HG03139 (cell line): Measurements from ENCODE around the gene TFAP2A.

Experiments used
- ATAC-seq: cut with Tn5 transposase; IDR thresholded peaks from one replicate; pipeline ENCODE4 v1.9.1; 2021; ENCODE audit not compliant: unreplicated experiment

TFAP2A gene

GRCh38 chr6:10401004-10401536 lies 13.8 kb downstream of the TFAP2A start:
- no peak for ATAC-seq

DNA sequence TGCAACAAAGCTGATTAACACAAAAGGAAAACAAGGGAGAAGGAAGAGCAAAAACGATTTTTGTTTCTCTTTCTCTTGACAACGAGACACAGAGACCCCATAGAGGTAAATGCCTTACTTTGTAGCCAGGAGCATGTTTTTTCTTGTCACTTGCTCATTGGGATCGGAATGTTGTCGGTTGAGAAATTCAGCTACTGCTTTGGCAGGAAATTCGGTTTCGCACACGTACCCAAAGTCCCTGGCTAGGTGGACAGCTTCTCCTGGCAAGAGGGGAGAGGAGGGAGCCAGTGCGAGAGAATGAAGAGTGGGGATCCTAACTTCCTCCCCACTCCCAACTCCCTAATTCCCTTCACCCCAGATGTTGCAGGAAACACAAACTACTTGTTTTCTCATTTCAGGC lies 14.5 kb downstream of the TFAP2A start:
- ATAC-seq, result no peak

- ATAC-seq, result no peak
These were observed 15.4 kb downstream of the TFAP2A start for GRCh38 chr6:10399451-10399850.

- ATAC-seq, result no peak
These were observed 16.2 kb downstream of the TFAP2A start for GRCh38 chr6:10398446-10399218.

- no peak for ATAC-seq
These were observed 17.0 kb downstream of the TFAP2A start for GRCh38 chr6:10397756-10398445.

GRCh38 chr6:10396785-10397184 lies 18.1 kb downstream of the TFAP2A start:
- ATAC-seq, result no peak

DNA sequence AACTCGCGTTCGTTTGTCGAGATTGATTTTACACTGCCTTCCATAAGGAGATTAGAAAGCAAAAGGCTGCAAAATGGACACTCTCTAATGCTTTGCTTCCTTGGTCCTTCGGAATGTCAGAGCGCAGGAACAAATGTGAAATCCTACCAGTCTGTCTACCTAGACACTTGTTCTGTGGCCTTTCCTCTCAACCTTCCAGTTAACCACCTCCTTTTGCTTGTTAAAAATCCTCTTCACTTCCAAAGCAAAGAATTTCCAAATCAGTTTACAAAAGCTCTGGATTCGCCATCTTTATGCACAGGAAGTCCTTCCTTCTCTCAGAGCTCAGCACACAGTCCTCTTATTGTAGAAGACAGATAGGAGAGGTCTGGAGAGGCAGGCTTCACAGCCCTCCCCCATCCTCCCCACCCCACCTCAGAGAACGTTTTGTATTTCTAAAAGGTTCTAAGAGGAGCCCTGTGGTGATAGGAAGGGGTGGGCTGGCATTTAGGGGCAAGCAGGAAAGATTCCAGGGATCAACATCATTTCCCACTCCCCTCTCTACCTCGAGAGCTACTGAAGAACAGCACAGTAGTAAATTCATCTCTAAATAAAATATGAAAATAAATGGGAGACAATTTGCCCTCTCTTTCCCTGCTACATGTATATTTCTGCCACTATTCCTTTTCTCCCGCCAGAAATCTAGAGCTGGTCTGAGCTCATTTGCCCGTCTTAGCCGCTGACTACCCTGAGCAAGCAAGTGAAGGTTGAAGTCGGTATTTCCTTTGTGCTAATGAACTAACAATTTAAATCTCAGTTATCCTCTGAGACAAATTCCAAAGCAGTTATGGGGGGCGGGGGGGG lies 18.9 kb downstream of the TFAP2A start:
- no peak for ATAC-seq

DNA sequence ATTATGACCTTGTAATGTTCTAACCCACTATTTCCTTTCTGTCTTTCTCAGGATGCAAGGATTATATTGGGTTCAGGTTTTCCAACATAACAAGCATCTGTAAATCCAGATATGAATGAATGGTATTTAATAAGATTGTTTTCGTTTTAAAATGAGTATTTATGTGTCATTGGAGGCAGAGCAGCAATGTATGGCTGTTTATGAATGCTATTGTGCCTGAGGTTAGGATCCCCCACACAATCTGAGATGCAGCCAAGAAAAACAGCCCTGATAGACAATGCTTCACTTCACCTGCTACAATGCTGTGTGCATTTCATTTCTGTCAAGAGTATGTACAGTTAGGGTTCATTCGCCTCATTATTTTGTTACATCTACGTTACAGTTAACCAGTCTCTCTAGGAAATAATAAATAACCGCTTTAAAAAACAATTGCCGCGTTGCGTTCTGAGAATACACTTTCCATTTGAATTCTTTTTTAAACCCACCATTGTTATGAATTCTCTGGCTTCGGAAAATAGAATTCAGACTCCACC lies 19.6 kb downstream of the TFAP2A start:
- ATAC-seq, result no peak

- ATAC-seq, result no peak
These were observed 21.2 kb downstream of the TFAP2A start for GRCh38 chr6:10393544-10394225.

DNA sequence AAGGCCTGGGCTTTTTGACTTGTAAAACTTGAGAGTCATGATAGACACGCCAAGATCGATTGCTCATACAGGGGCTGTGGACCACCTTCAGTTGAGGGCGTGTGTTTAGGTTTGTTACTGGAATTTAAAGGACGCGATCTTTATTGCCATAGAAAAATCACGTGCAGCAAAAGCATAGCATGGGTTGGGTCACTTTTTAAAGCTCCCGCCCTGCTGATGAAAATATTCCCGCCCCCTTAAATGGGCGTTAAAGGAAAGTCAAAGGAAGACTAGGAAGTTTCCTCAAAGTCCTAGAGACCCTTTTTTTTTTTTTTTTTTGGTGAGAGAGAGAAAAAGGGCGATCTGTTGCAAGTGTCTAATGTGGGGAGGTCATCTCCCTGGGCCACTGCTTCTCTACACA lies 23.1 kb downstream of the TFAP2A start:
- no peak for ATAC-seq

GRCh38 chr6:10391299-10391630 lies 23.6 kb downstream of the TFAP2A start:
- no peak for ATAC-seq

GRCh38 chr6:10390495-10391298 lies 24.2 kb downstream of the TFAP2A start:
- ATAC-seq, result no peak

- ATAC-seq, result no peak
These were observed 25.0 kb downstream of the TFAP2A start for GRCh38 chr6:10389739-10390494.

DNA sequence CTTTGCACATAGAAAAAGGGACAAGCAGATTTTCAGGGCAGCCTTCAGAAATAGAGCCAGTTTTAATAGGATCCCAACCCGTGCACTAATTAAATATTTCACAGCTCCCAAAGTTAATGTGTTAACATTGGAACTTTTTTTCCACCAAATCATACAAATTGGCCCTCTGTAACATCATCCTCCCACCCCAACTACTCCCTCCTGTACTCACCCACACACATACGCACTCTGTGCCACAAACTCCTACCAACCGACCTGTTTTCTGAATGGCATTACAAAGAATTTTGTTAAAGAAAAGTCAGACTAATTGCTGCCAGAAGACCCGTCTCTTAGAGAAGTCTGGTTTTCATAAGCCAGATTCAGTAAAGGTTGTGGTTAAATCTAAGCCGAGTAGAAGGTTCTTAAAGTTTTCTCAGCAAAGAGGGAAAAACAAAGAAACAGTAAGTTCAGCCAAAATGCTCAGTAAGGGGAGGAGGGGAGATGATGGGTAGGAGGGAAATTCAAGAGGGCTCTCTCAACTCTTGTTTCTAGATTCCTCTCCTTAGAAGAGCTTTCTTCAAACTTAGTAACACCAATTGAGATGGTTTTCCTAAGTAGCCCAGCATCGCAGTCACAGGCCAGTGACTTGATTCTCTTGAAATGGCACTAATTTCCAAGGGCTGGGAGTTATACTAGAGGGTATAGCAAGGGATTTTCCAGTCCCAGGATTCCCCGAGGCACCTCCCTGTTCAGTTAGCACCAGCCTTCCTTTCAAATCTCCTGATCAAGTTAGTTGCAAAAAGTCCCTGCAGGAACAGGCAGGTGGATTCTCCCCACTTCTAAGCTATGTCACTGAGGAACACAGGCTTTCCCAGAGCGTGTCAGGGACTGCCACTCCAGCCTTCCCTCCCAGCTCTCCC lies 27.9 kb downstream of the TFAP2A start:
- ATAC-seq, result no peak

- no peak for ATAC-seq
These were observed 28.7 kb downstream of the TFAP2A start for GRCh38 chr6:10386220-10386619.

- no peak for ATAC-seq
These were observed 29.2 kb downstream of the TFAP2A start for GRCh38 chr6:10385524-10386132.

GRCh38 chr6:10384610-10385523 lies 30.0 kb downstream of the TFAP2A start:
- no peak for ATAC-seq
